Left lung (tissue), 10 donors: ENCODE measurements around the gene PRDM9. TPM values are rescaled to one million over a fixed set of nuclear protein-coding genes. Genes with fewer than 3 reads are reported as not detected.
"Not testable (repeated sequence)": the region's sequence is repeated elsewhere in the genome, so short reads cannot be mapped to it uniquely, and the experiment has no call there.

ENCODE experiments used
- ATAC-seq: fragments of 200-7000 bp; cut with Tn5 transposase; one replicate; pipeline ENCODE4 v1.9.1; 2020; ENCODE audit warnings: moderate library complexity
- DNase-seq, 4 donors: peaks; one replicate each; pipeline ENCODE4 v3.0.0-alpha.2; 2013 to 2020
- H3K27ac ChIP-seq, 2 donors: fragments of 200-600 bp; sonication (generic) in 1 of 2; one replicate each; pipeline versions ENCODE4 v1.5.0 to v1.8.0; 2020 to 2021
- H3K27me3 ChIP-seq, 2 donors: fragments of 200-600 bp; sonication (generic) in 1 of 2; one replicate each; pipeline versions ENCODE4 v1.5.0 to v1.8.0; 2020 to 2021
- H3K36me3 ChIP-seq, 2 donors: fragments of 200-600 bp; sonication (generic) in 1 of 2; one replicate each; pipeline versions ENCODE4 v1.5.0 to v1.8.0; 2020 to 2021
- H3K4me1 ChIP-seq, 2 donors: fragments of 200-600 bp; one replicate each; pipeline ENCODE4 v1.8.0; 2021
- H3K4me3 ChIP-seq, 2 donors: fragments of 200-600 bp; sonication (generic) in 1 of 2; one replicate each; pipeline versions ENCODE4 v1.5.0 to v1.8.0; 2020 to 2021; ENCODE audit warnings: mild to moderate bottlenecking in 1 of 2
- H3K9me3 ChIP-seq, 2 donors: fragments of 200-600 bp; sonication (generic) in 1 of 2; one replicate each; pipeline versions ENCODE4 v1.5.0 to v1.8.0; 2020 to 2021
- intact Hi-C, 2 donors: fragments of 100-400 bp; cut with DNase I; formaldehyde crosslinking; loops; one replicate each; pipeline versions ENCODE4 v1.11.2 to v1.14.2; 2022
- polyA plus RNA-seq, 6 donors: library from polyadenylated mRNA; unstranded; fragments of 120-200 nt; gene quantifications; one replicate each; pipeline ENCODE4 v1.2.1, GENCODE V29; 2013; ENCODE audit not compliant: insufficient read length in 6 of 6
- total RNA-seq, 2 donors: library from RNA; stranded (reverse); fragmentation: NEBNext Ultra II Directional; extraction: Animal tissue kit (Norgen Biotek cat#: 25700); gene quantifications; one replicate each; pipeline ENCODE4 v1.2.1, GENCODE V29; 2021
- TF ChIP-seq, protein P1 (sequence below), 2 donors: fragments of 200-600 bp; sonication (generic) in 1 of 2; IDR thresholded peaks; one replicate each; pipeline versions ENCODE4 v1.5.0 to v1.8.0; 2021; ENCODE audit warnings: antibody characterized with exemption in 2 of 2
- donor health status: DM: no; HTN: yes; CAD: no.
- donor health status: DM: no; HTN: no; CAD: no.

Gene PRDM9
- total and polyA plus RNA-seq, 8 donors, result not detected

DNA sequence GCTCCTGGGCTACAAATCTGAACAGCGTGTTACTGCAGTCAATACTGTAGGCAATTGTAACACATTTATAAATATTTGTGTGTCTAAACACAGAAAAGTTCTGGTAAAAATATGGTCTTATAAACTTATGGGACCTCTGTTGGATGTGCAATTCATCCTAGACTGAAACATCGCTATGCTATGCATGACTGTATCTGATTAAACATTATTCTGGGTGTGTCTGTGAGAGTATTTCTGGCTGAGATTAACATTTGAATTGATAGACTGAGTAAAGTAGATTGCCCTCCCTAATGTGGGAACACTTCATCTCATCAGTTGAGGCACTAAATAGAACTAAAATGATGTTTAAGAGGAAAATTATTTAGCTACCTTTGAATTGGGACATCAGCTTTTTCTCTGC lies 24.3 kb upstream of the PRDM9 start:
- H3K4me1 ChIP-seq, result no peaks in the 10 kb centered on the region
- no peak for DNase-seq
- H3K9me3 ChIP-seq, result peaks cover 0 to 4% of the 10 kb centered on the region in 2 donors
- H3K36me3 ChIP-seq, result no peaks in the 10 kb centered on the region
- H3K27ac ChIP-seq, result no peak overlapping the region
- TF ChIP-seq, protein P1, sequence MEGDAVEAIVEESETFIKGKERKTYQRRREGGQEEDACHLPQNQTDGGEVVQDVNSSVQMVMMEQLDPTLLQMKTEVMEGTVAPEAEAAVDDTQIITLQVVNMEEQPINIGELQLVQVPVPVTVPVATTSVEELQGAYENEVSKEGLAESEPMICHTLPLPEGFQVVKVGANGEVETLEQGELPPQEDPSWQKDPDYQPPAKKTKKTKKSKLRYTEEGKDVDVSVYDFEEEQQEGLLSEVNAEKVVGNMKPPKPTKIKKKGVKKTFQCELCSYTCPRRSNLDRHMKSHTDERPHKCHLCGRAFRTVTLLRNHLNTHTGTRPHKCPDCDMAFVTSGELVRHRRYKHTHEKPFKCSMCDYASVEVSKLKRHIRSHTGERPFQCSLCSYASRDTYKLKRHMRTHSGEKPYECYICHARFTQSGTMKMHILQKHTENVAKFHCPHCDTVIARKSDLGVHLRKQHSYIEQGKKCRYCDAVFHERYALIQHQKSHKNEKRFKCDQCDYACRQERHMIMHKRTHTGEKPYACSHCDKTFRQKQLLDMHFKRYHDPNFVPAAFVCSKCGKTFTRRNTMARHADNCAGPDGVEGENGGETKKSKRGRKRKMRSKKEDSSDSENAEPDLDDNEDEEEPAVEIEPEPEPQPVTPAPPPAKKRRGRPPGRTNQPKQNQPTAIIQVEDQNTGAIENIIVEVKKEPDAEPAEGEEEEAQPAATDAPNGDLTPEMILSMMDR (IDR thresholded peaks at IDR 0.05), result no peak
- intact Hi-C loops, result no loop called here
- no peak overlapping the region for H3K4me3 ChIP-seq
- no peak for ATAC-seq
- H3K27me3 ChIP-seq, result no peaks in the 10 kb centered on the region

DNA sequence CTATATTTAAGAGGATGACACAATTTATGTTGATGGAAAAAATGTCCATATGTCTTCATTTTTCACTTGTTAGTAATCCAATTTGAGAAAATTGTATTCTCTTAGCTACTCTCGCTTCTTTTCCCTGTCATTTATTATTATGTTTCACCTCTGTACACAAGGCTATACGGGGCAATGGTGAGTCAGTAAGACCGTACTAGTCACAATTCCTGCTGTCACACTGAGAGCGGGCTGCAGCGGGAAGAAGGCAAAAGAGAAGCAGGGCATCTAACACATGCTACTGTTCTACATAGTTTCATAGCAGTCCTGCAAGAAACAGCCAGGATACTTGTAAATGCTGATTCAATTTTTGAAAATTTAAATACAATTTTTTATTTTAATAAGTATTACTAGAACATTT lies 23.3 kb upstream of the PRDM9 start:
- intact Hi-C loops, result no loop called here
- Histone ChIP-seq H3K9me3 (peaks cover 0 to 4% of the 10 kb centered on the region in 2 donors), H3K4me1 (no peaks in the 10 kb centered on the region), H3K27me3 (no peaks in the 10 kb centered on the region), H3K4me3 (no peak overlapping the region), H3K27ac (no peak overlapping the region), H3K36me3 (no peaks in the 10 kb centered on the region)
- DNase-seq (no peak), ATAC-seq (no peak)
- TF ChIP-seq, protein P1 (IDR thresholded peaks at IDR 0.05), result no peak

DNA sequence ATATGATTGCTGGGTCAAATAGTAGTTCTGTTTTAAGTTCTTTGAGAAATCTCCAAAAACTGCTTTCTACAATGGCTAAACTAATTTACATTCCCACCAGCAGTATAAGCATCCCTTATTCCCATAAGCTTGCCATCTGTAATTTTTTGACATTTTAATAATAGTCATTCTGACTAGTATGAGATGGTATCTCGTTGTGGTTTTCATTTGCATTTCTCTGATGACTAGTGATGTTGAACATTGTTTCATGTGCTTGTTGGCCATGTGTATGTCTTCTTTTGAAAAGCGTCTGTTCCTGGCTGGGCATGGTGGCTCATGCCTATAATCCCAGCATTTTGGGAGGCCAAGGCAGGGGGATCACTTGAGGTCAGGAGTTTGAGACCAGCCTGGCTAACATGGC lies 21.2 kb upstream of the PRDM9 start:
- H3K27ac ChIP-seq, H3K9me3 ChIP-seq, H3K27me3 ChIP-seq, intact Hi-C loops, H3K4me1 ChIP-seq, H3K36me3 ChIP-seq, ATAC-seq, DNase-seq, H3K4me3 ChIP-seq: not testable (repeated sequence)

DNA sequence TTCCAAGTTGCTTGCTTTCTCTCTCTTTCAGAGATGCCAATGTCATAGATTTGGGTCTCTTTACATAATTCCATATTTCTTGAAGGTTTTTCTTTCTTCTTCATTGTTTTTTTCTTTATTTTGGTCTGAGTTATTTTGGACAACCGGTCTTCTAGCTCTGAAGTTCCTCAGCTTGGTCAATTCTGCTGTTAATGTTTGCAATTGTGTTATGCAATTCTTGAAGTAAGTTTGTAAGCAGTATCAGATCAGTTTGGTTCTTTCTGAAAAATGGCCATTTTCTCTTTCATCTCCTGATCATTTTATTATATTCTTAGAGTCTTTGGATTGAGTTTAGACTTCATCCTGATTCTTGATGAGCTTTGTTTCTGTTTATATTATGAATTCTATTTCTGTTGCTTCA lies 16.4 kb upstream of the PRDM9 start:
- no peak for ATAC-seq
- intact Hi-C loops, result no loop called here
- Histone ChIP-seq H3K9me3 (peaks cover 0 to 3% of the 10 kb centered on the region in 2 donors), H3K4me1 (no peaks in the 10 kb centered on the region), H3K4me3 (no peak overlapping the region), H3K36me3 (no peaks in the 10 kb centered on the region), H3K27ac (no peak overlapping the region), H3K27me3 (no peaks in the 10 kb centered on the region)
- DNase-seq, result no peak
- TF ChIP-seq, protein P1 (IDR thresholded peaks at IDR 0.05), result no peak

DNA sequence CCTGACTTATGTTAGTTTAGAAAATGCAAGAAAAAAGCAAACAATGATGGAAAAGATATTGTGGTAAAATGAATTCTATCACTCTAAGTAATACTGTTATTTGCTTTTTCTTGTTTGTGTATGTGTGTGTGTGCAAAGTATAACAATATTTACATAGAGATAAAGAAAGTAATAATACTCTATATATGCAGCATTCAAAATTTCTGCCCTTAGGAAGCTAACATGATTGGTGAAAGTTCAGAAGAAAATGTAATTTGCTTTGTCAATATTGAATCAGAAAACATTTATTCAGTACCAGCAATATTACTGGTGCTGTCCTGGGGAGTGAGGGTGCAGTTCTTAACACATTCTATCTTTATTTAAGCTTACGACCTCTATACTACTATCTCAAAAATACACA lies 12.9 kb upstream of the PRDM9 start:
- no peak for DNase-seq
- Histone ChIP-seq H3K27me3 (no peaks in the 10 kb centered on the region), H3K4me1 (no peaks in the 10 kb centered on the region), H3K9me3 (peaks cover 0 to 2% of the 10 kb centered on the region in 2 donors), H3K4me3 (no peak overlapping the region), H3K36me3 (no peaks in the 10 kb centered on the region), H3K27ac (no peak overlapping the region)
- intact Hi-C loops, result no loop called here
- ATAC-seq, result no peak
- TF ChIP-seq, protein P1 (IDR thresholded peaks at IDR 0.05), result no peak

DNA sequence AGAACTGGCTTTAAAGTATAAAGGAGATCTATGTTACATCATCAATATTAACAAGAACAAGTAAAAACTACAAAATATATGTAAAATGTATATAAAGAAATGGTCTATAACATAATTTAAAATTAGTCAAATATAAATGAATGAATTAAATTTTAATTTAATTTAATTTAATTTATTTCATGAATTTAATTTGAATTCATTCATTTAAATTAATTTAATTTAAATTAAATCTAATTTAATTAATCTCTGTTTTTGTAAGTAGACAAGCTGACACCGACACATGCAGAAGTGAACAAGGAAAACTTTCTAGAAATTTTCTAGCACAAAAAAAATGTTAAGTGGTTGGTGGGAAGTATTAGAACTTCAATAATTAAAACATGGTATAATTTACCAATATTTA lies 10.8 kb upstream of the PRDM9 start:
- ATAC-seq (no peak), DNase-seq (no peak)
- TF ChIP-seq, protein P1 (IDR thresholded peaks at IDR 0.05), result no peak
- H3K27ac ChIP-seq, result no peak overlapping the region
- H3K4me3 ChIP-seq, result no peak overlapping the region
- no peaks in the 10 kb centered on the region for H3K9me3 ChIP-seq
- intact Hi-C loops, result no loop called here
- no peaks in the 10 kb centered on the region for H3K36me3 ChIP-seq
- no peaks in the 10 kb centered on the region for H3K27me3 ChIP-seq
- no peaks in the 10 kb centered on the region for H3K4me1 ChIP-seq
